ENCODE results near the gene MBNL2. TPM values are rescaled to one million over a fixed set of nuclear protein-coding genes. Genes with fewer than 3 reads are reported as not detected.

MBNL2 gene
- total and polyA plus RNA-seq, 10 of the 15 experiments (the other 5 are each of a cell fraction or from before 2014, with no cell fraction given) = 1.6 to 9.7 (median 6.7) TPM

DNA sequence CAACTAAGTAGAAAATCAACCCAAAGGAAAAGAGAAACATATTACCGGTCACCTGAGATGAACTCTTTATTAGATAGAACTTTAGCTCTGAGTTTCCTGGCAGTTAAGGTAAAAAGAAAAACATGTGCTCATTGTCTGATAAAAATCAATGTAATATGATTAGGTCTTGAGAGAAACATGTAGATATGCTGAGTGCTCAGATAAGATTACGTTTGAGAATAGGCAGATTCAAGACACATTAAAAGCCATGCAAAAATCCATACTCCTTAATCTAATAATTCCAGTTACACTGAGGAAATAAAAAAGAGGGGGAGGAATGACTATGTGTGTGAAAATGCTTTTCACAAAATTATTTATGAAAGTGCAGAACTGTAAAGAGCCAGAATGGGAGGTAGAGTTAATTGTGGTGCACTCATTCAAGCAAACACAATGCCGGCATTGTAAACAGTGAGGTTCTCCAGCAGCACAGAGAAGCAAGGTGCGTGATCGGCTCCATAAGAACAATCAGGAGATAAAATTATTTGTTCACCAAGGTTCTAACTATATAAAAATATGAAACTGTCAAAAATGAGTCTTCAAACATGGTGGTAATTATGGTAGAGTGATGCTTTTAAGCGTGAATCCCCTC, 88.8 kb downstream of the MBNL2 start (continued):
- no peak for TF ChIP-seq EP300 (IDR thresholded peaks at IDR 0.05; ENCODE audit: borderline replicate concordance in 1 of 2, control insufficient read depth in 1 of 2, low read depth in 2 of 2, low read length in 2 of 2)
- no peak for TF ChIP-seq POLR2AphosphoS2 (IDR thresholded peaks at IDR 0.05; ENCODE audit: low read depth, low read length)
- TF ChIP-seq NR2F1 (conservative IDR thresholded peaks at IDR 0.05) = no peak
- TF ChIP-seq SUZ12 (IDR thresholded peaks at IDR 0.05; ENCODE audit: unreplicated experiment) = no peak
- no peak for TF ChIP-seq TCF7 (IDR thresholded peaks at IDR 0.05; ENCODE audit: borderline replicate concordance)
- no peak for TF ChIP-seq ESRRA (IDR thresholded peaks at IDR 0.05; ENCODE audit: low read length)
- TF ChIP-seq, protein P1, sequence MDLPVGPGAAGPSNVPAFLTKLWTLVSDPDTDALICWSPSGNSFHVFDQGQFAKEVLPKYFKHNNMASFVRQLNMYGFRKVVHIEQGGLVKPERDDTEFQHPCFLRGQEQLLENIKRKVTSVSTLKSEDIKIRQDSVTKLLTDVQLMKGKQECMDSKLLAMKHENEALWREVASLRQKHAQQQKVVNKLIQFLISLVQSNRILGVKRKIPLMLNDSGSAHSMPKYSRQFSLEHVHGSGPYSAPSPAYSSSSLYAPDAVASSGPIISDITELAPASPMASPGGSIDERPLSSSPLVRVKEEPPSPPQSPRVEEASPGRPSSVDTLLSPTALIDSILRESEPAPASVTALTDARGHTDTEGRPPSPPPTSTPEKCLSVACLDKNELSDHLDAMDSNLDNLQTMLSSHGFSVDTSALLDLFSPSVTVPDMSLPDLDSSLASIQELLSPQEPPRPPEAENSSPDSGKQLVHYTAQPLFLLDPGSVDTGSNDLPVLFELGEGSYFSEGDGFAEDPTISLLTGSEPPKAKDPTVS (IDR thresholded peaks at IDR 0.05; ENCODE audit: low read depth, low read length) = no peak
- TF ChIP-seq STAT1 (conservative IDR thresholded peaks at IDR 0.05) = no peak

DNA sequence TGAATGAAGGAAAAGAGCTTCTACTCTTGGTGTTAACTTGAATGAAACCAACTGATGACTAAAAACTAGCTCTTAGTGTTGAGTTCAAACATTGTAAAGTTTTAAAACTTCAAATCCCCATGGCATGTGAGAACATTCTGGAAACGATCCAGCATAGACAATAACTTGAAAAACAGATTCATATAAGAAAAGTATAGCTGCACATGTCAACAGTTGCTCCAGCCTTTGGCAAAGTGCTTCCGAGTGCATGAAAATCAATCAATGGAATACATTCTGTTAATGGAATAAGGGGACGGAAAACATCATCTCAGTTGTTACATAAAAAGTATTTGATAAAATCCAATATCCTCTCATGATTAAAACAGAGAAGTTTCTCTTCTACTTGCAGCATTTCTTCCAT, 89.8 kb downstream of the MBNL2 start:
- no peak for DNase-seq (ENCODE audit: low read depth, low spot score)
- Histone ChIP-seq H3K27ac (ENCODE audit: control insufficient read depth, insufficient read depth) (no peak overlapping the region), H3K4me1 (ENCODE audit: control insufficient read depth, insufficient read depth, low read length) (no peaks in the 10 kb centered on the region), H3K79me2 (ENCODE audit: control insufficient read depth, insufficient read depth, low read length) (no peaks in the 10 kb centered on the region), H3K4me3 (no peak overlapping the region), H3K9me3 (replicated peaks; ENCODE audit: control insufficient read depth, insufficient read depth, low read length) (no peaks in the 10 kb centered on the region), H2AFZ (ENCODE audit: control insufficient read depth, low read depth, low read length) (no peak overlapping the region), H3K27me3 (replicated peaks in 1 of 2; ENCODE audit: control insufficient read depth in 2 of 2, insufficient read depth in 2 of 2, low read length in 1 of 2) (no peaks in the 10 kb centered on the region), H3K9ac (ENCODE audit: control insufficient read depth, insufficient read depth, low read length) (no peak overlapping the region), H3K4me2 (ENCODE audit: control insufficient read depth, insufficient read depth) (no peak overlapping the region), H3K36me3 (ENCODE audit: control insufficient read depth in 2 of 2, insufficient read depth in 2 of 2, low read length in 1 of 2) (no peaks in the 10 kb centered on the region), H4K20me1 (ENCODE audit: control insufficient read depth, insufficient read depth) (no peaks in the 10 kb centered on the region)
- 67% methylated on average over 3 of the region's 3 CpGs for WGBS (ENCODE audit: insufficient coverage, insufficient replicate concordance, low lambda C conversion rate, missing lambda C conversion rate)
- intact Hi-C loops (cut with micrococcal nuclease; ENCODE audit: unreplicated experiment) (no loop called here), in situ Hi-C loops (cut with MboI) (no loop called here)
- ChIA-PET RAD21 (ENCODE audit: unreplicated experiment) (no interaction called here), CTCF (no interaction called here), POLR2A (no interaction called here), SMC1A (ENCODE audit: uncharacterized antibody, unreplicated experiment) (interaction anchor here (0.8 to 1.5 kb wide), 2 partner anchors 11 to 202 kb away, joined by 3 to 5 read pairs; no protein-coding TSS in a partner anchor)
- ATAC-seq = no peak
- no peak for FAIRE-seq
- TF ChIP-seq IRF4 (IDR thresholded peaks at IDR 0.05; ENCODE audit: low read depth, low read length) (no peak), EP300 (IDR thresholded peaks at IDR 0.05; ENCODE audit: borderline replicate concordance in 1 of 2, control insufficient read depth in 1 of 2, low read depth in 2 of 2, low read length in 2 of 2) (no peak), MEF2B (IDR thresholded peaks at IDR 0.05; ENCODE audit: partially characterized antibody, poor library complexity, severe bottlenecking) (no peak)
- TF ChIP-seq, protein P2, sequence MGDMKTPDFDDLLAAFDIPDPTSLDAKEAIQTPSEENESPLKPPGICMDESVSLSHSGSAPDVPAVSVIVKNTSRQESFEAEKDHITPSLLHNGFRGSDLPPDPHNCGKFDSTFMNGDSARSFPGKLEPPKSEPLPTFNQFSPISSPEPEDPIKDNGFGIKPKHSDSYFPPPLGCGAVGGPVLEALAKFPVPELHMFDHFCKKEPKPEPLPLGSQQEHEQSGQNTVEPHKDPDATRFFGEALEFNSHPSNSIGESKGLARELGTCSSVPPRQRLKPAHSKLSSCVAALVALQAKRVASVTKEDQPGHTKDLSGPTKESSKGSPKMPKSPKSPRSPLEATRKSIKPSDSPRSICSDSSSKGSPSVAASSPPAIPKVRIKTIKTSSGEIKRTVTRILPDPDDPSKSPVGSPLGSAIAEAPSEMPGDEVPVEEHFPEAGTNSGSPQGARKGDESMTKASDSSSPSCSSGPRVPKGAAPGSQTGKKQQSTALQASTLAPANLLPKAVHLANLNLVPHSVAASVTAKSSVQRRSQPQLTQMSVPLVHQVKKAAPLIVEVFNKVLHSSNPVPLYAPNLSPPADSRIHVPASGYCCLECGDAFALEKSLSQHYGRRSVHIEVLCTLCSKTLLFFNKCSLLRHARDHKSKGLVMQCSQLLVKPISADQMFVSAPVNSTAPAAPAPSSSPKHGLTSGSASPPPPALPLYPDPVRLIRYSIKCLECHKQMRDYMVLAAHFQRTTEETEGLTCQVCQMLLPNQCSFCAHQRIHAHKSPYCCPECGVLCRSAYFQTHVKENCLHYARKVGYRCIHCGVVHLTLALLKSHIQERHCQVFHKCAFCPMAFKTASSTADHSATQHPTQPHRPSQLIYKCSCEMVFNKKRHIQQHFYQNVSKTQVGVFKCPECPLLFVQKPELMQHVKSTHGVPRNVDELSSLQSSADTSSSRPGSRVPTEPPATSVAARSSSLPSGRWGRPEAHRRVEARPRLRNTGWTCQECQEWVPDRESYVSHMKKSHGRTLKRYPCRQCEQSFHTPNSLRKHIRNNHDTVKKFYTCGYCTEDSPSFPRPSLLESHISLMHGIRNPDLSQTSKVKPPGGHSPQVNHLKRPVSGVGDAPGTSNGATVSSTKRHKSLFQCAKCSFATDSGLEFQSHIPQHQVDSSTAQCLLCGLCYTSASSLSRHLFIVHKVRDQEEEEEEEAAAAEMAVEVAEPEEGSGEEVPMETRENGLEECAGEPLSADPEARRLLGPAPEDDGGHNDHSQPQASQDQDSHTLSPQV (IDR thresholded peaks at IDR 0.05) = no peak
- BruUV-seq (replicated peaks) = no TSS peak

All from GM12878 (cell line).